Thyroid gland (tissue), 4 donors: ENCODE results near the gene CTNS. TPM values are rescaled to one million over a fixed set of nuclear protein-coding genes. Genes with fewer than 3 reads are reported as not detected.

Experiments
- DNase-seq, 2 donors: peaks; one replicate each; pipeline ENCODE4 v3.0.0-alpha.2; 2019
- H3K27ac ChIP-seq, 3 donors: fragments of 200-600 bp; sonication (generic); 1 replicate in 2 of 3; 2 replicates in 1 of 3; pipeline ENCODE4 v1.5.1; 2016 to 2019; ENCODE audit warnings: mild to moderate bottlenecking in 1 of 3, moderate library complexity in 1 of 3
- H3K27me3 ChIP-seq: fragments of 200-600 bp; sonication (generic); one replicate; pipeline ENCODE4 v1.5.1; 2019
- H3K36me3 ChIP-seq, 2 donors: fragments of 200-600 bp; sonication (generic); one replicate each; pipeline ENCODE4 v1.5.1; 2016 to 2019
- H3K4me1 ChIP-seq, 2 donors: fragments of 200-600 bp; sonication (generic); one replicate each; pipeline ENCODE4 v1.5.1; 2017 to 2019
- H3K4me3 ChIP-seq, 3 donors: fragments of 200-600 bp; sonication (generic); replicated peaks in 1 of 3; 1 replicate in 2 of 3; 2 replicates in 1 of 3; pipeline ENCODE4 v1.5.1; 2016; ENCODE audit warnings: mild to moderate bottlenecking in 1 of 3
- H3K9me3 ChIP-seq: fragments of 200-600 bp; sonication (generic); one replicate; pipeline ENCODE4 v1.5.1; 2017
- CTCF ChIP-seq, 6 experiments: fragments of 200-600 bp in 3 of 6; fragments of 450-650 bp in 3 of 6; sonication (generic) in 3 of 6; IDR thresholded peaks; one replicate each; pipeline ENCODE4 v1.5.1; 2016 to 2019; ENCODE audit warnings: antibody characterized with exemption in 6 of 6, mild to moderate bottlenecking in 2 of 6, inconsistent platforms in 1 of 6, moderate library complexity in 1 of 6
- POLR2A ChIP-seq, 2 donors: fragments of 450-650 bp; IDR thresholded peaks; one replicate each; pipeline ENCODE4 v1.6.1; 2017; ENCODE audit warnings: antibody characterized with exemption in 2 of 2, mild to moderate bottlenecking in 2 of 2, moderate library complexity in 1 of 2
- WGBS, 2 donors: methylation state at CpG; one replicate each; pipeline ENCODE4 v1.1.5; 2017; 5-methylcytosine and 5-hydroxymethylcytosine counted together
- intact Hi-C: fragments of 100-400 bp; cut with DNase I; formaldehyde crosslinking; loops from one replicate; pipeline ENCODE4 v1.15.1; 2023
- total RNA-seq, 4 donors: library from RNA; depleted of rRNA; stranded (reverse); fragments of >200 nt; gene quantifications; one replicate each; pipeline ENCODE4 v1.2.3, GENCODE V29; 2016

The CTNS gene
- total RNA-seq, 4 donors from 2014 or later, result 21.4 to 36.6 (median 28.6) TPM

GRCh38 chr17:3657874-3658783, 21.6 kb downstream of the CTNS start:
- Histone ChIP-seq H3K36me3 (peaks cover under 1 to 3% of the 10 kb centered on the region in 2 donors), H3K27me3 (no peaks in the 10 kb centered on the region), H3K4me1 (peaks cover 0 to 11% of the 10 kb centered on the region in 2 donors), H3K27ac (no peak overlapping the region), H3K4me3 (no peak overlapping the region), H3K9me3 (no peaks in the 10 kb centered on the region)
- intact Hi-C loops, result no loop called here
- WGBS, 2 donors, result 88 to 92% methylated on average over 36 to 37 of the region's 42 CpGs
- no peak for TF ChIP-seq POLR2A (IDR thresholded peaks at IDR 0.05)
- no peak for DNase-seq

GRCh38 chr17:3658784-3659449, 22.4 kb downstream of the CTNS start:
- H3K27ac ChIP-seq, result peak overlapping the region in 2 of 3 donors; percentile 29 to 38
- no peak for DNase-seq
- peaks cover 0 to 11% of the 10 kb centered on the region in 2 donors for H3K4me1 ChIP-seq
- WGBS, 2 donors, result 62 to 73% methylated on average over 18 to 22 of the region's 22 CpGs
- H3K36me3 ChIP-seq, result peaks cover 8 to 11% of the 10 kb centered on the region in 2 donors
- H3K4me3 ChIP-seq, result no peak overlapping the region
- TF ChIP-seq CTCF (IDR thresholded peaks at IDR 0.05) (no peak), POLR2A (IDR thresholded peaks at IDR 0.05) (no peak)
- no peaks in the 10 kb centered on the region for H3K27me3 ChIP-seq
- intact Hi-C loops, result no loop called here
- H3K9me3 ChIP-seq, result no peaks in the 10 kb centered on the region

GRCh38 chr17:3659541-3660111, 23.1 kb downstream of the CTNS start:
- intact Hi-C loops, result no loop called here
- Histone ChIP-seq H3K27ac (peak overlapping the region in 2 of 3 donors; percentile 29 to 38), H3K36me3 (peaks cover 15 to 18% of the 10 kb centered on the region in 2 donors), H3K4me3 (no peak overlapping the region), H3K27me3 (no peaks in the 10 kb centered on the region), H3K9me3 (no peaks in the 10 kb centered on the region), H3K4me1 (peaks cover 0 to 11% of the 10 kb centered on the region in 2 donors)
- DNase-seq, result peak; percentile 24 to 32
- WGBS, 2 donors, result 72 to 78% methylated on average over 20 to 21 of the region's 22 CpGs
- no peak for TF ChIP-seq CTCF (IDR thresholded peaks at IDR 0.05)
- TF ChIP-seq POLR2A (IDR thresholded peaks at IDR 0.05), result no peak

- WGBS, 2 donors, result 93 to 97% methylated on average over 14 to 16 of the region's 23 CpGs
- no peak for DNase-seq
- Histone ChIP-seq H3K27ac (no peak overlapping the region), H3K9me3 (no peaks in the 10 kb centered on the region), H3K4me3 (no peak overlapping the region), H3K4me1 (peaks cover 0 to 11% of the 10 kb centered on the region in 2 donors), H3K36me3 (peaks cover 15 to 21% of the 10 kb centered on the region in 2 donors), H3K27me3 (no peaks in the 10 kb centered on the region)
- no peak for TF ChIP-seq CTCF (IDR thresholded peaks at IDR 0.05)
- TF ChIP-seq POLR2A (IDR thresholded peaks at IDR 0.05), result no peak
- intact Hi-C loops, result no loop called here
Measured at GRCh38 chr17:3660311-3660891, 23.8 kb downstream of the CTNS start.
